HG02642 (cell line): ENCODE results near the gene CPXM1.

Experiments used
- ATAC-seq: cut with Tn5 transposase; IDR thresholded peaks from one replicate; pipeline ENCODE4 v1.9.1; 2021; ENCODE audit warnings: mild to moderate bottlenecking; ENCODE audit not compliant: unreplicated experiment, poor library complexity

CPXM1 gene

GRCh38 chr20:2751878-2752566 lies 48.4 kb downstream of the CPXM1 start:
- ATAC-seq = no peak

- no peak for ATAC-seq
These were observed 49.0 kb downstream of the CPXM1 start for GRCh38 chr20:2751347-2751877.

- ATAC-seq = no peak
These were observed 49.8 kb downstream of the CPXM1 start for GRCh38 chr20:2750491-2751251.

GRCh38 chr20:2749951-2750490 lies 50.4 kb downstream of the CPXM1 start:
- ATAC-seq = no peak

- ATAC-seq = no peak
These were observed 51.0 kb downstream of the CPXM1 start for GRCh38 chr20:2749343-2749950.

GRCh38 chr20:2748551-2749342 lies 51.7 kb downstream of the CPXM1 start:
- no peak for ATAC-seq

- ATAC-seq = no peak
These were observed 52.7 kb downstream of the CPXM1 start for GRCh38 chr20:2747676-2748235.

GRCh38 chr20:2746636-2747265 lies 53.7 kb downstream of the CPXM1 start:
- ATAC-seq = no peak

GRCh38 chr20:2745936-2746635 lies 54.3 kb downstream of the CPXM1 start:
- no peak for ATAC-seq

GRCh38 chr20:2745060-2745910 lies 55.1 kb downstream of the CPXM1 start:
- no peak for ATAC-seq
